Amniotic epithelial cell (primary cell): Measurements from ENCODE around the gene SEMA5A.

Source experiments
- DNase-seq: peaks from one replicate; pipeline ENCODE4 v3.0.0-alpha.2; 2010; ENCODE audit warnings: low read depth

The SEMA5A gene

DNA sequence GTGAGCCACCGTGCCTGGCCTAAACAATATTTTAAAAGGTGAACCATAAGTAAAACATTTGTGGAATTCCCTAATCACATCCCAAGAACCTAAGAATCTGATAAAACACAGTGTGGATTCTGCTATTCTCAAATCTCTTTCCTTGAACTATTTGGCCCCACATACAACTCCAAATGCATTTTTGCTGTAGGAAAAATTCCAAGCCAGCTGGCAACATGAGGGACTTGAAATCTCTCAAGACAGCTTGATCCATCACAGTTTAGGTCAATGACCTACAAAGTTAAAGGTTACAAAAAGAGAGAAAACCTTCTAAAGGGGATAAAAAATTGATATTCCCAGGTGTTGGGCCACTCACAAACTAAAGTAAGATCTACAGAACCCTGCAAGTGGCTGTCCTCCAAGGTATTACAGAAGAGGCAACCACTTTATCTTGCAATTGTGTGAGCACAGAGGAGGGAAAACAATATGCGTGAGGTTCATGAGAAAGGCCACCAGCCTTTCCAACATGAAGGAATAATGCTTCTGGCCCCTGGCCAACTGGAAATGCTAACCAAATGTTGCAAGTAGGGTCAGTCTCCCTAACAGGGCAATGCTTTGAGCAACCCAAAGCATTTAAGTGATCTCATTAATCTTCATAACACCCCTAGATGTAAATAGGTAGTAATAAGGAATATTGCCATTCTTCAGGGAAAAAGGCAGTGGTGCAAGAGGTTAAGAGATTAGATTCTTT lies 221.4 kb downstream of the SEMA5A start:
- peak; percentile 74 for DNase-seq

DNA sequence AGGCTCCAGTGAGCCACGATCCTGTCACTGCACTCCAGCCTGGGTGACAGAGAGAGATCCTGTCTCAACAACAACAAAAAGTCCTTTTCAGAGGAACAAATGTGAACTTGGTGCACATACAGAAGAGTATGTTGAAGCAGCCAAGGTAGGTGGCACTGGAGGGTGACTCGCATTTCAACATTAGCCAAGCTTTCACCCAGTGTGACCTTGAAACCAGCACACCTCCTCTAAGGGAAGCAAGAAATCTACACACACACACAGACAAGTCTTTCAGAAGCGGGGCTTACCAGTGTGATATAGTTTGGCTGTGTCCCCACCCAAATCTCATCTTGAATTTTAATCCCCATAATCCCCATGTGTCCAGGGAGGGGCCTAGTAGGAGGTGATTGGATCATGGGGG lies 225.2 kb downstream of the SEMA5A start:
- no peak for DNase-seq

DNA sequence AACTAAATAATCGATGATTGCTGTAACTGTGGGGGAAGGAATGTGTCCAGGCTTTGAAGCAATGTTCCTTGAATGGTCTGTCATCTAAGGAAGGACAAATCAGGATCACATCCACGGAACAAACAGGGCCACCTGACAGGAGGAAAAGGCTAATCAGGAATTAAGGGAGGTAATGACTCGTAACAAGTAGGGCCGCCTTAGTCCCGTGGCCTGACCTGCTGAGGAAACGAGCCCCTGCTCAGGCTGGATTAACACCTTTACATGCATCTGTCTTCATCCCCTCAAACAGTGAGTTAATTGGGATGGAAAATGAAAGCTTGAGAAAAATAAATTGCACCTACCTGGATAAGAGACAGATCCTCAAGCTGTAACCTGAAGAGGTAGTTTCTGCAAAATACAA lies 227.8 kb downstream of the SEMA5A start:
- DNase-seq = no peak

DNA sequence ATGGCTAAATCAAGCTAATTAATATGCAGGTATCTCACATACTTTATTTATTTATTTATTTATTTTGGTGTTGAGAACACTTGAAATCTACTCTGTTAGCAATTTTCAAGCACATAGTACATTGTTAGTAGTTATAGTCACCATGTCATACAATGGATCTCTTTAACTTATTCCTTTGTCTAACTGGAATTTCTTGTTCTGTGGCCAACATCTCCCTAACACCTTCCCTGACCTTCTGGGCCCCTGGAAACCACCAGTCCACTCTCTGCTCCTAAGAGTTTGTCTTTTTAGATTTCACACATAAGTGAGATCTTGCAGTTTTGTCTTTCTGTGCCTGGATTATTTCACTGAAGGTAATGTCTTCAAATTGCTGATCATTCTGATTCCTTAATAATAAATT lies 229.1 kb downstream of the SEMA5A start:
- no peak for DNase-seq

DNA sequence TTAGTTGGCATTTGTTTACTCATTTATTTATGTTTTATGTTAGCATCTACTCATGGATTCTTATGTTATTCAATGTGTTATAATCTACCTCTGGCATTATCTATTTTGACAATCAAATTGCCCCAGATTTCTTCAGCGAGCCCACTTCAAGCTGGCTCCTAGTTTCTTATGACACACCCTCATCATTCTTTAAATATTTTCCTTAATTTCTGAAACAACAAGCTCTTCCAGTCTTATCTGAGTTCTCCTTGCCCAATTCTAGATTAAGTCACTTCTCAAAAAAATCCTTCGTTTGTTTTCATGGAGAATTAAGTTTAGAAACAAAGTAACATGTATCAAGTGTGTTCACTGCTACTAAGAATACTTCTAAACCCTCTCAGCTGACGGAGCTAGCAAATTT lies 229.8 kb downstream of the SEMA5A start:
- peak; percentile 32 for DNase-seq

DNA sequence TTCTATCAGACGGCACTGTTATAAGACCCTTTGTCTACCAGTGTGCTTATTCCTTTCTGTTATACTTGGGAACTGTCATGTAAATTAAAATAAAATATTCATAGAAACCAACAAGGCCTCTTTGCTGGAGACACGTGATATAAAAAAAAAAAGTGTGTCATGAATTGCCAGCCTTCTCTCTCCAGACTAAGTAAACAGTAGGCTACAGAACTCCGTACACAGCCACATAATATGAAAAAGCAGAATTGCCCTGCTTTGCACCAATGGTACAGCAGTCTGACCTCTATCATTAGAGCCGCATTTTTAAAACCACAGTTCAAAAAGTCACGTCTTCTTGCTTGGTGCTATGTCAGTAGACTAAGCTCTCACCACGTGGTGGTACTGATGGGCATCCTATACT lies 231.3 kb downstream of the SEMA5A start:
- no peak for DNase-seq

DNA sequence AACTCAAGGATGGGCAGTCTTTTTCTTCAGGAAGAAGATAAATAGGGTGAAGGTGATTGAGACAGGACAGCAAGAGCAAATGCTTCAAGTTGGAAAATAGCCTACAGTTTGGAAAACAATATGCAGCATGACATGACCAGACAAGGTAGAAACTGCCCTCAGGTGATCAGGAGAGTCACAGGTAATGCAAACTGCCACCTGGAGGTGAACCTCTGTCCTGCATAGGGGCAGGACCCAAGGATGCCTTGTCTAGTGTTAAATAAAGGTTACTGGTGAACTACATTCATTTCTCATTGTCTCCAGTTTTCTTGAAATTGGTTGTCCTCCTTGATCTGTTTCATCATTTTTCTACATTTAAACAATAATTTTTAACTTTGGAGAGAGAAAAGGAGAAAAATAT lies 232.1 kb downstream of the SEMA5A start:
- DNase-seq = no peak

DNA sequence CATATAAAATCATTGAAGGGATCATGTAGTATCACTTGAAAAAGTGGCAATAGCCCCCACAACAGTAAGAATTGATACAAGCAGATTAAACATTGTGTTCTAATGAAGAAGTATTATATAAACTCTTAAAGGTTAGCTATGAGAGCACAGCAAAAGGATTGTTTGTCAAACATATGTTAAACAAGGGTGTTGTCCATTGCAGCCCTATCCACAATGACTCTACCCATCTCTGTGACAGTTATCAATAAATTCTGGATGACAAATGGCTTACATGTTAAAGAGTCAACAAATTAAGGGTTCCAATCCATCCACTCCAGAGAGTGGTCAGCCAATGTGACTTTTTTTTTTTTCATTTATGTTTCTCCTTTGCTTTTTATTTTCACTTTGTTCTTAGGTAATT lies 238.7 kb downstream of the SEMA5A start:
- DNase-seq = no peak

DNA sequence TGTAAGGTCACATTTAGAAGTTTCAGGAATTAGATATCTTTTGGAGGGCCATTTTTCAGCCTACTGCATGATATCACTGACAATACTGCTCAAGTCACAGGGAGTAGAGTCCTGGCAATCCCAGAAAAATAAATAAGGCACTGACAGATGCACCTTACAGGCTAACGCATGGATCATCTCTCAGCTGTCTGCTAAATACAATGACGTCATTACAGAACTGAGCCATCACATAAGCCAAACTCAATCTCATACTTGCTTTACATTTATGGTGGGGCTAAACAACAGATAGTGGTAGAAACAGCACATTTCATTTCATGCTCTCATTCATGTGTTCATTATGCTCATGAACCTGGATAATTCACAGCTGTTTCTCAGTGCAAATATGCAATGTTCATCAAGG lies 243.7 kb downstream of the SEMA5A start:
- peak; percentile 44 for DNase-seq

DNA sequence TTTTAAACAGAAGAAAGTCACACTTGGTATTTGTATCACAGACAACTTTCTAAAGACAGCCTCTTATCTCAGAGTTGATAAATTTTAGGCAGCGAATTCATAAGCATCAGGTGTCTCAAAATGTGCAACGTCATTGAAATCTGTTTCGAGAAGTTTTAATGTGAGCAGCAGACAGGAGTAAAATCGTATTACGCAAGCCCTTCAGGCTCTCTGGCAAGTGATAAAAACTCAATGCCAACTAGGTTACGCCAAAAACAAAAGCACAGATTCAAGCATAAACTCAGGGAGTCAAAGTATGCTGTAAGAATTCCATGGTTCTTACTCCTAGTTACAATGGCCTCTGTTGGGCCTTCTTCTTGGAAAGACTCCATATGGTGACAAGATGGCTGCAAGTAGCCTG lies 244.7 kb downstream of the SEMA5A start:
- peak; percentile 18 for DNase-seq

DNA sequence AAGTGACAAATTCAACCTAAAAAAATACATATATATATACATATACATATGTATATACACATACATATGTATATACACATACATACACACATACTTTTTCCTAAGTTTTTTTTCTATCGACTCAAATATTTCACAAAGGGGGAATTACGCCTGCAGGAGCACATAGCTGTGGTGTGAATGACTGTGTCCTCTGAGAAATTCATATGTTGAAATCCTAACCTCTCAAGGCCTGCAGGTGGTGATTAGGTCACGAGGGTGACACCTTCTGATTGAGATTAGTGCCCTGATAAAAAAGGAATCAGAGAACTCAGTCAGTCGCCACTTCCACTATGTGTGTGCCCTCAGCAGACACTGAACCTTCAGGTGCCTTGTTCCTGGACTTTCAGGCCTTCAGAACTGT lies 248.7 kb downstream of the SEMA5A start:
- peak; percentile 37 for DNase-seq

DNA sequence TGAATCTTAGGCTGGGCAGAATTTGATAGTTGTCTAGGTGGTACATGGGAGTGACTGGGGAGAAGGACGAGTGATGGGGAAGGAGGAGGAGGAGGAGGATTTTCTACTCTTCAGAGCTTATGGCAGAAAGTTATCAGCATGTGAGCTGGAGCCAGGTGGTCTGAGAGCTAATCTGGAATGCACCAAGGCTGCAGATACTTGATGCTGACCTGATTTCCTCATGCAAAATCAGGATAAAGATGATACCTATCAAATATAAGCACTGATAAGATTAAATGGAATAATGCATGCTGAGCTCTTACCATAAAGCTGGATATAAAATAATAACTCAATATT lies 250.4 kb downstream of the SEMA5A start:
- DNase-seq = no peak

DNA sequence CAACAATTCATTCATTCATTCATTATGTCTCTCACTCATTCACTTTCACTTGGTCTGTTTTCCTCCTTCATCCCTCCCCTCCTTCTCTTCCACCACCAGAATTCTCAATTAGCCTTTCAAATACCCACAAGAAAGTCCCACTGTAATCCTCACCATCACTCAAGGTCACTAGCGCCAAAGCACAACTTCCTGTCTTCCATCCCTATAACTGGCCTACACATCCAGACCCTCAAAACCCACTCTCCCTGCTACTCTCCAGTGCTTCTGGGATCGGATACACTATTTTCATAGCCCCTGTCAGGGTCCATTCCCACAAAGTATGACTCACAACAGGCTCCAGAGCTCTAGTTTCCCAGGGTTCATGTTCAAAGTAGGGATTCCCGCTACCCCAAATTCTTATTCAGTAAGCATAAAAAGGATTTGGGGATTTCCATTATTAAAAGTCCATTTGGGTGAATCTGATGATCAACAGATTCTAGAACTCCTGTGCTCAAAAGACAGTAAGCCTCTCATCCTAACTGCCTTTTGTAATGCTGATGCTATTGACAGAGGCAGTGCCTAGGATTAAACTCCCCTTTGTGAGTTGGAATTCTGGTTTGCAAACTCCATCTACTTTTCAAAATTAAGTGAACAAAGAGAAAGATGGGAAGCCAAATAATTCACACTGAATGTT lies 250.9 kb downstream of the SEMA5A start:
- DNase-seq = no peak

DNA sequence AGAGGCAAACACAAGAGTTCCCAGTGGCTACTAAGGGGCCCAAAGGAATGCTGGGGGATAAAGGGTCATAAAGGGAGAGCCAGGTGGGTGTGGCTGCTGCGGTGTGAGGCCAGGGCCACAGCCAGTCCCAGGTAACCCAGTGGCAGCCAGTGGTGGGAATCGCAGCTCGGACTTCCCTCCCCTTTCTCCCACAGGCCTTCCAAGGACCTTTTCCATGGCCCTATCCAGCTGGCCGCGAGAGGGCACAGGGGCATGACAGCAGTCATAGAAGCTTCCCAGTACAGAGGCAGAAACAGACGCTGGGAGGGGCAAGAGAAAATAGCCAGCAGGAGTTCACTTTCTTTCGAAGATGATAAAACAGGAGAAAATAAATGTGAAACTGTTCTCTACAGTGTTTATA lies 257.6 kb downstream of the SEMA5A start:
- no peak for DNase-seq

DNA sequence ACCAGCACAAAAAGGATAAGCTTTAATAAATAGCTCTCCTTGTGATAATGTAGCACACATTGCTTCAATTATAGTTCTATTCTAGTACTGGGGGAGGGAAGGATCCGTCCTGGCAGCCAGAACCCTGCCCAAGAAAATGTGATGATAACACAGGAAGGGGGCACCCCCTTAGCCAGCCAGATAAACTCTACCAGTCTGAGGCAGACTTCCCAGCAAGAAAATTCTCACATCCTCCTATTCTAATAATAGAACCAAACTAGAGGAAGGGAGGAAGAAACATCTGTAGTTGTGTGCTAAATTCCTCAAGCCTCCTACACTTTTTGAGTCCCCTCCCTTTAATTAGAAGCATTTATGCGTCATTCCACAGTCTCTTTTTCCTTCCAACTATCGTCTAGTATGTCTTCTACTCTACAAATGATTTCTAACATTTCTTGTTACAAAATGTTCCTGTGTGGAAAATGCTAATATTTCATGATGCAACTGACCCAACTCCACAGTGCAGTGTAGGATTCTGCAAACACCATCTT lies 261.0 kb downstream of the SEMA5A start:
- DNase-seq = peak; percentile 58

DNA sequence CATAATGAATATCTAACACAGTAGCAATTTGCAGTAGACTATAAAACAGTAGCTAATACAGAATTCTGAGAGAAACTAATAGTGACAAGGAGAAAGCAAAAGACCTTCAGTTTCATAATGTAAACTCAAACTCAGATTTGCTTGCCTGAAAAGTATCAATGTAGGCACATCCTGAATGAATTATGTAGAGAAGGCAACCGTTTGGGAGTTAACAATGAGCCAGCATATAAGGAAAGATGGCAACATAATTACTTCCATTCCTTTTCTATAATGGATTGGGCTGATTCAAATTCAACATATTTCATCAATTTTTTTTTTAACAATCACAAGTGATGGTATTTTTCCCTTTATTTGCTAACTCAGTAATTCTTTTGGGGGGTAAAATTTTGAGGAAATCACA lies 261.6 kb downstream of the SEMA5A start:
- DNase-seq = no peak

DNA sequence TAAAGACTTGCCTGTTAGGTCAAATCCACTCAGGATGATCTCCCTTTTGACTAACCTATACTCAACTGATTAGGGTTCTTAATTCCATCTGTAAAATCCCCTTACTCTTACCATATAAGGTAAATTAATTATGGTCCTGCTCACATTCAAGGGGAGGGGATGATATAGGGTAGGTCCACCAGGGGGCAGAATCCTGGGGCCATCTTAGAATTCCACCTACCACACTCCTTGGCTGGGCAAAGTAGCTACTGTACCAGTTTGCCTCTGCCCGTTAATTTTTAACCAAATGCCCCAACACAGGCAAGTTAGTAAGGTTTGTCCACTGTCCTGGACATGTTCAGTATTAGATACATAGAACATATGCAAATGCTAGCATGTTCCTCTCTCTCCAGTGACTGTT lies 262.4 kb downstream of the SEMA5A start:
- DNase-seq = no peak

DNA sequence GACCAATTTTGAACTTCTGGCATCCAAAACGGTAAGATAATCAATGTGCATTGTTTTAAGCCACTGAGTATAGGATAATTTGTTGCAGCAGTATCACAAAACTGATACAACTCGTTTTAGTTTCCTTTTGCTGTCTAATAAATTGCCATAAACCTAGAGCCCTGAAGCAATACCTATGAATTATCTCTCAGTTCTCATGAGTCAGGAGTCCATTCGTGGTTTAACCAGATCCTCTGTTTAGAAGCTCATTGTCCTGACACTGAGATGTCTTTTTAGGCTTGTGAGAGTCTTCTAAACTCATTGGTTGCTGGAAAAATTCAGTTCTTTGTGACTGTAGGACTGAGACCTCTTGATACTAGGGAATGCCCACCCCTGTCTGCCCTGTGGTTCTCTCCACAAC lies 262.9 kb downstream of the SEMA5A start:
- DNase-seq = peak; percentile 81

DNA sequence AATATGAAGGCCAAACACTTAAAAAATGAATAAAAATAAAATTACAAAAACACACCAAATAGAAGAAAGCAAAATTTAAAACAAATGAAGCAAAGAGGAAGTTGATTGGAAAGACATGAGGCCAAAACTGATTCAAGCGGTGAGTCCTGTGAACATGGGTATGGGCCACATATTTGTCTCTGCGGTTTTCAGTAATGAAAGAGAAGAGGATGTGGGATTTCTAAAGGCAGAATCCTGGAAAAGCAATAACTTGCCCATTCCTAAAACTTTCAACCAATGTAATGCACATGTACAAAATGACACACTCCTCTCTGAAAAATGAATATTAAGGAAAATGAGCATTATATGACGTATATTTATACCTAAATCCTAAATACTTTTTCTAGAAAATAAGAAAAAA lies 263.7 kb downstream of the SEMA5A start:
- DNase-seq = no peak

DNA sequence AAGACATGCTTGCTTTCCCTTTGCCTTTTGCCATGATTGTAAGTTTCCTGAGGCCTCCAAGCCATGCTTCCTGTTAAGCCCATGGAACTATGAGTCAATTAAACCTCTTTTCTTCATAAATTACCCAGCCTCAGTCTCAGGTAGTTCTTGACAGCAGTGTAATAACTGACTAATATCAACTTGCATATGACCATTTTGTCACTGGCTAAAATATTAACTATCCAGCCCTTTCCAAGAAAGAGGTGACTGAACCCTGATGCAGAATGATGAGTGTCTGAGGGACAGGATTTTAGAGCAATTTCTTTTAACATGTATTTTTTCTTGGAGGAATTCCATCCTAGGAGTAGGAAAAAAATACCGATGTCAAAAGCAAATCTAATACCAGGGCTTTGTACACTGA lies 266.1 kb downstream of the SEMA5A start:
- no peak for DNase-seq

DNA sequence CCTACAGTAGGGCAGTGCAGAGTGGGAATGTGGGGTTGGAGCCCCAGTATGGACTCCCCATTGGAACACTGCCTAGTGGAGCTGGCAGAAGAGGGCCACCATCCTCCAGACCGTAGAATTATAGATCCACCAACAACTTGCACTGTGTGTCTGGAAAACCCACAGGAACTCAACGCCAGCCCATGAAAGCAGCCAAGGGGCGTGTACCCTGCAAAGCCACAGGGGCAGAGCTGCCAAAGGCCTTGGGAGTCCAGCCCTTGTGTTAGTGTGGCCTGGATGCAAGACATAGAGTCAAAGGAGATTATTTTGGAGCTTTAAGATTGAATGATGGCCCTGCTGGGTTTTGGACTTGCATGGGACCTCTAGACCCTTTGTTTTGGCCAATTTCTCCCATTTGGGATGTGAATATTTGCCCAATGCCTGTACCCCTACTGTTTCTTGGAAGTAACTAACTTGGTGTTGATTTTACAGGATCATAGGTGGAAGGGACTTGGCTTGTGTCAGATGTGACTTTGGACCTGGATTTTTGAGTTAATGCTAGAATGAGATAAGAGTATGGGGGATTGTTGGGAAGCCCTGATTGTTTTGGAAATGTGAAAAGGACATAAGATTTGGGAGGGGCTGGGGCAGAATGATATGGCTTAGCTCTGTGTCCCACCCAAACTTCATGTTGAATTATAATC lies 266.8 kb downstream of the SEMA5A start:
- no peak for DNase-seq

DNA sequence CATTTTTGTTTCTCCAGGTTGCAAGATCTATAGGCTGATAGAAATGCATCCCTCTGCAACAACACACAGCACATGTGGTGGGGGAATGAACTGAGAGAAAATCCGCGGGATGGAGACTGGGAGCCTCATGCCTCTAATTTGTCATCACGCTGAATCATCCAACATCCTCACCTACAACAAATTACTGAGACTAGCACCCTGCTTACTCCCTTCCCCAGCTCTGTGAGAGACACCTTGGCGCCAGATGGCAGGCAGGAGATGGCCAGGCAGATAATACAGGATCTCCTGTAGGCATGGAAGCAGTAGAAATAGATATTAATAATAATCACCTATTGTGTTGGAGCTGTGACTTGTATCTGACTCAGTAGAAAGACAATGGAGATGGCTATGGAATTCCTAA lies 276.9 kb downstream of the SEMA5A start:
- peak; percentile 47 for DNase-seq

DNA sequence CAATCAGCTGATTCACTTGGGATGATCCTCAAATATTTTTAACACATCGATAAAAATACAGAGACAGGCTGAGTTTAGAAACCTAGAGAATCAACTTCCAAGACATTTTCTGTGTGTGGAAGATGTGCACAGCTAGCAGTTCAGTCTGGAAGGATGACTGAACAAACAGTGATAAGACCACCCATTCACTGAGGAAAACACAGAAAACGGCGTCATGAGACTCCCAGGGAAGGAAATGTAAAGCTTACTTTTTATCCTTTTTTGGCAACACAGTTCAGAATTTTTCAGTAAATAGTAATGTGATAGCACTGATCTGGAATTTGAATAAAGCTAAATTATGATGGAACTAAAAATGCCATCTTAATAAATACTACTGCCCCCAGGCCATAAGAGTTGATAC lies 277.6 kb downstream of the SEMA5A start:
- peak; percentile 60 for DNase-seq
